H1 (cell line): ENCODE data around the gene APEH.

ENCODE experiments used
- BRCA1 ChIP-seq: IDR thresholded peaks from 2 replicates; pipeline ENCODE4 v1.6.1; 2012; ENCODE audit warnings: low read depth, low read length, improper control_type of control experiment
- CTCF ChIP-seq, 3 experiments: IDR thresholded peaks; 1 replicate in 2 of 3; 2 replicates in 1 of 3; pipeline versions ENCODE4 v1.5.1 to v1.6.1; 2011; ENCODE audit warnings: low read length in 3 of 3, mild to moderate bottlenecking in 3 of 3, inconsistent platforms in 2 of 3, low read depth in 1 of 3, moderate library complexity in 1 of 3; ENCODE audit not compliant: insufficient read depth in 1 of 3; ENCODE audit errors: control extremely low read depth in 1 of 3
- SIX5 ChIP-seq: IDR thresholded peaks from 2 replicates; pipeline ENCODE4 v1.6.1; 2011; ENCODE audit warnings: mild to moderate bottlenecking, low read depth, low read length
- SP1 ChIP-seq: IDR thresholded peaks from 2 replicates; pipeline ENCODE4 v1.6.1; 2011; ENCODE audit warnings: low read depth, low read length

- TF ChIP-seq SIX5 (no peak), CTCF (IDR thresholded peaks at IDR 0.05; ENCODE audit: control extremely low read depth in 1 of 3, insufficient read depth in 1 of 3, low read depth in 1 of 3, low read length in 3 of 3) (peak in 1 of 3 experiments; percentile 4; a peak in 1 of 4 replicates), SP1 (no peak), BRCA1 (no peak)
Observed at GRCh38 chr3:49712631-49713317, 38.6 kb downstream of the APEH start.
